ENCODE data around the gene XG.
"Not testable (repeated sequence)": the region's sequence is repeated elsewhere in the genome, so short reads cannot be mapped to it uniquely, and the experiment has no call there.

XG gene

GRCh38 chrX:2781226-2781571, 29.4 kb downstream of the XG start:
- H3K36me3 Mint-ChIP-seq (ENCODE audit: low read depth) = no peaks in the 10 kb centered on the region
- H3K4me1 Mint-ChIP-seq (ENCODE audit: low read depth) = peaks cover 13% of the 10 kb centered on the region
- H3K27ac Mint-ChIP-seq = no peak overlapping the region
- no peak overlapping the region for H3K4me3 Mint-ChIP-seq
- H3K27me3 Mint-ChIP-seq = peaks cover 13% of the 10 kb centered on the region
- no peaks in the 10 kb centered on the region for H3K9me3 Mint-ChIP-seq
- DNase-seq = no peak

- no peak overlapping the region for H3K27ac Mint-ChIP-seq
- no peaks in the 10 kb centered on the region for H3K9me3 Mint-ChIP-seq
- H3K4me3 Mint-ChIP-seq = no peak overlapping the region
- no peak for DNase-seq
- no peaks in the 10 kb centered on the region for H3K36me3 Mint-ChIP-seq (ENCODE audit: low read depth)
- H3K4me1 Mint-ChIP-seq (ENCODE audit: low read depth) = peaks cover 13% of the 10 kb centered on the region
- H3K27me3 Mint-ChIP-seq = peaks cover 13% of the 10 kb centered on the region
Observed at GRCh38 chrX:2781698-2782097, 29.9 kb downstream of the XG start.

GRCh38 chrX:2782171-2782570, 30.3 kb downstream of the XG start:
- Mint-ChIP-seq H3K9me3 (no peaks in the 10 kb centered on the region), H3K27ac (no peak overlapping the region), H3K4me3 (no peak overlapping the region), H3K27me3 (peaks cover 13% of the 10 kb centered on the region), H3K36me3 (ENCODE audit: low read depth) (no peaks in the 10 kb centered on the region), H3K4me1 (ENCODE audit: low read depth) (peaks cover 13% of the 10 kb centered on the region)
- DNase-seq = no peak

- H3K4me3 Mint-ChIP-seq = no peak overlapping the region
Observed at GRCh38 chrX:2782778-2783177, 30.9 kb downstream of the XG start.

GRCh38 chrX:2784026-2784425, 32.2 kb downstream of the XG start:
- Mint-ChIP-seq H3K9me3 (no peaks in the 10 kb centered on the region), H3K27ac (no peak overlapping the region), H3K4me3 (no peak overlapping the region), H3K36me3 (ENCODE audit: low read depth) (no peaks in the 10 kb centered on the region), H3K4me1 (ENCODE audit: low read depth) (peaks cover 13% of the 10 kb centered on the region), H3K27me3 (peaks cover 17% of the 10 kb centered on the region)
- no peak for DNase-seq

More at GRCh38 chrX:2782778-2783177, 30.9 kb downstream of the XG start:
- H3K9me3 Mint-ChIP-seq = no peaks in the 10 kb centered on the region
- H3K36me3 Mint-ChIP-seq (ENCODE audit: low read depth) = no peaks in the 10 kb centered on the region
- DNase-seq = no peak
- no peak overlapping the region for H3K27ac Mint-ChIP-seq
- H3K4me1 Mint-ChIP-seq (ENCODE audit: low read depth) = peaks cover 13% of the 10 kb centered on the region
- peaks cover 13% of the 10 kb centered on the region for H3K27me3 Mint-ChIP-seq

- H3K27me3 Mint-ChIP-seq = peaks cover 17% of the 10 kb centered on the region
Observed at GRCh38 chrX:2785538-2785937, 33.7 kb downstream of the XG start.

GRCh38 chrX:2788980-2789379, 37.1 kb downstream of the XG start:
- Mint-ChIP-seq H3K9me3 (no peaks in the 10 kb centered on the region), H3K27ac (no peak overlapping the region), H3K4me1 (ENCODE audit: low read depth) (no peaks in the 10 kb centered on the region), H3K4me3 (no peak overlapping the region), H3K36me3 (ENCODE audit: low read depth) (no peaks in the 10 kb centered on the region), H3K27me3 (peaks cover 9% of the 10 kb centered on the region)
- no peak for DNase-seq

More at GRCh38 chrX:2785538-2785937, 33.7 kb downstream of the XG start:
- Mint-ChIP-seq H3K4me3 (no peak overlapping the region), H3K9me3 (no peaks in the 10 kb centered on the region), H3K36me3 (ENCODE audit: low read depth) (no peaks in the 10 kb centered on the region), H3K4me1 (ENCODE audit: low read depth) (peaks cover 13% of the 10 kb centered on the region), H3K27ac (no peak overlapping the region)
- no peak for DNase-seq

- H3K36me3 Mint-ChIP-seq (ENCODE audit: low read depth) = no peaks in the 10 kb centered on the region
- no peaks in the 10 kb centered on the region for H3K9me3 Mint-ChIP-seq
- H3K4me3 Mint-ChIP-seq = no peak overlapping the region
Observed at GRCh38 chrX:2789569-2789968, 37.7 kb downstream of the XG start.

GRCh38 chrX:2793752-2794151, 41.9 kb downstream of the XG start:
- DNase-seq = no peak
- H3K4me3 Mint-ChIP-seq = no peak overlapping the region
- no peaks in the 10 kb centered on the region for H3K36me3 Mint-ChIP-seq (ENCODE audit: low read depth)
- H3K9me3 Mint-ChIP-seq = no peaks in the 10 kb centered on the region
- no peaks in the 10 kb centered on the region for H3K27me3 Mint-ChIP-seq
- H3K4me1 Mint-ChIP-seq (ENCODE audit: low read depth) = no peaks in the 10 kb centered on the region
- no peak overlapping the region for H3K27ac Mint-ChIP-seq

More at GRCh38 chrX:2789569-2789968, 37.7 kb downstream of the XG start:
- no peak for DNase-seq
- H3K27ac Mint-ChIP-seq = no peak overlapping the region
- no peaks in the 10 kb centered on the region for H3K4me1 Mint-ChIP-seq (ENCODE audit: low read depth)
- H3K27me3 Mint-ChIP-seq = peaks cover 9% of the 10 kb centered on the region

GRCh38 chrX:2794336-2794735, 42.5 kb downstream of the XG start:
- no peak overlapping the region for H3K27ac Mint-ChIP-seq
- no peaks in the 10 kb centered on the region for H3K4me1 Mint-ChIP-seq (ENCODE audit: low read depth)
- no peak for DNase-seq
- no peaks in the 10 kb centered on the region for H3K36me3 Mint-ChIP-seq (ENCODE audit: low read depth)
- no peaks in the 10 kb centered on the region for H3K9me3 Mint-ChIP-seq
- H3K4me3 Mint-ChIP-seq = no peak overlapping the region
- peaks cover 2% of the 10 kb centered on the region for H3K27me3 Mint-ChIP-seq

GRCh38 chrX:2796808-2797207, 45.0 kb downstream of the XG start:
- not testable (repeated sequence) for H3K27ac Mint-ChIP-seq; H3K9me3 Mint-ChIP-seq; DNase-seq; H3K4me3 Mint-ChIP-seq; H3K36me3 Mint-ChIP-seq (ENCODE audit: low read depth); H3K27me3 Mint-ChIP-seq; H3K4me1 Mint-ChIP-seq (ENCODE audit: low read depth)

- Mint-ChIP-seq H3K4me1 (ENCODE audit: low read depth) (no peaks in the 10 kb centered on the region), H3K27me3 (peaks cover 6% of the 10 kb centered on the region), H3K36me3 (ENCODE audit: low read depth) (no peaks in the 10 kb centered on the region), H3K4me3 (no peak overlapping the region), H3K9me3 (no peaks in the 10 kb centered on the region), H3K27ac (no peak overlapping the region)
- DNase-seq = no peak
Observed at GRCh38 chrX:2799369-2799768, 47.5 kb downstream of the XG start.

GRCh38 chrX:2799980-2800379, 48.1 kb downstream of the XG start:
- not testable (repeated sequence) for H3K36me3 Mint-ChIP-seq (ENCODE audit: low read depth); H3K27me3 Mint-ChIP-seq; H3K27ac Mint-ChIP-seq; H3K4me1 Mint-ChIP-seq (ENCODE audit: low read depth); H3K4me3 Mint-ChIP-seq; DNase-seq; H3K9me3 Mint-ChIP-seq

GRCh38 chrX:2801223-2801622, 49.4 kb downstream of the XG start:
- no peak overlapping the region for H3K27ac Mint-ChIP-seq
- peaks cover 9% of the 10 kb centered on the region for H3K27me3 Mint-ChIP-seq

GRCh38 chrX:2802376-2803090, 50.7 kb downstream of the XG start:
- not testable (repeated sequence) for H3K4me3 Mint-ChIP-seq; H3K36me3 Mint-ChIP-seq (ENCODE audit: low read depth); H3K9me3 Mint-ChIP-seq; H3K27ac Mint-ChIP-seq; H3K27me3 Mint-ChIP-seq; H3K4me1 Mint-ChIP-seq (ENCODE audit: low read depth); DNase-seq

More at GRCh38 chrX:2801223-2801622, 49.4 kb downstream of the XG start:
- H3K4me1 Mint-ChIP-seq (ENCODE audit: low read depth) = no peaks in the 10 kb centered on the region
- DNase-seq = no peak
- H3K4me3 Mint-ChIP-seq = no peak overlapping the region
- no peaks in the 10 kb centered on the region for H3K36me3 Mint-ChIP-seq (ENCODE audit: low read depth)
- H3K9me3 Mint-ChIP-seq = no peaks in the 10 kb centered on the region

- not testable (repeated sequence) for H3K4me1 Mint-ChIP-seq (ENCODE audit: low read depth); H3K4me3 Mint-ChIP-seq; H3K27me3 Mint-ChIP-seq; H3K36me3 Mint-ChIP-seq (ENCODE audit: low read depth); DNase-seq; H3K9me3 Mint-ChIP-seq; H3K27ac Mint-ChIP-seq
Observed at GRCh38 chrX:2803486-2803885, 51.6 kb downstream of the XG start.
